HG03108 (cell line): ENCODE measurements around the gene TEX29.

Experiments
- ATAC-seq: cut with Tn5 transposase; IDR thresholded peaks from one replicate; pipeline ENCODE4 v1.9.1; 2021; ENCODE audit warnings: moderate library complexity; ENCODE audit not compliant: unreplicated experiment

The TEX29 gene

DNA sequence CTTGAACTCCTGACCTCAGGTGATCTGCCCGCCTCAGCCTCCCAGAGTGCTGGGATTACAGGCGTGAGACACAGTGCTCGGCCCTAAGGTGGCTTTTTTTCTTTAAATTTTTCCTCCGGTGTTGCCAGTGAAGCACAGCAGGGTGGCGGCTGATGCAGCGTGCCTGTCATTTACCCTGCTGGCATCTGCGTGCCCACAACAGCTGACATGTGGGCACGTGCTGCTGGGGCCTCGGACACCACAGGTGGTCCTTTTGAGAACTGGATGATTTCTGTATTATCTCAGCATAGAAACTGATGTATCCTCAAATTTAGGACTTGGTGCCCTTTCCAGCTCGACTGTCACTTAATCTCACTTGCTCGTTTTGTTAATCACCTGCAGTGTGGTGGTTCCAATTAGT lies 31.2 kb upstream of the TEX29 start:
- no peak for ATAC-seq

DNA sequence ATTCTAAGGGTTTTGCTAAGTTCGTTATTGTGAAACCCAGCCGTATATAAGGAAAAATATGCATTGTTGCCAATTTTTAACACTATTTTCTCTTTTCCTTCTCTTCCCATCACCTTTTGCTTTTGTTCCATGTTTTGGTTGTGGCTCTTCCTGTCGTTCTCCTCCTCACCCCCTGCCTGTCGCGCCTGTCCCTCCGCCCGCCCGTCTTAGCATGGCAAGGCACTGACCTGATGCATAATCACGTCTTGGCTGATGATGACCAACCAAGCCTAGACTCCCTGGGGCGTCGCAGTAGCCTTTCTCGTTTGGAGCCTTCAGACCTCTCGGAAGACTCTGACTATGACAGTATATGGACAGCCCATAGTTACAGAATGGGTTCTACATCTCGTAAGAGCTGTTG lies 28.5 kb upstream of the TEX29 start:
- ATAC-seq = no peak

DNA sequence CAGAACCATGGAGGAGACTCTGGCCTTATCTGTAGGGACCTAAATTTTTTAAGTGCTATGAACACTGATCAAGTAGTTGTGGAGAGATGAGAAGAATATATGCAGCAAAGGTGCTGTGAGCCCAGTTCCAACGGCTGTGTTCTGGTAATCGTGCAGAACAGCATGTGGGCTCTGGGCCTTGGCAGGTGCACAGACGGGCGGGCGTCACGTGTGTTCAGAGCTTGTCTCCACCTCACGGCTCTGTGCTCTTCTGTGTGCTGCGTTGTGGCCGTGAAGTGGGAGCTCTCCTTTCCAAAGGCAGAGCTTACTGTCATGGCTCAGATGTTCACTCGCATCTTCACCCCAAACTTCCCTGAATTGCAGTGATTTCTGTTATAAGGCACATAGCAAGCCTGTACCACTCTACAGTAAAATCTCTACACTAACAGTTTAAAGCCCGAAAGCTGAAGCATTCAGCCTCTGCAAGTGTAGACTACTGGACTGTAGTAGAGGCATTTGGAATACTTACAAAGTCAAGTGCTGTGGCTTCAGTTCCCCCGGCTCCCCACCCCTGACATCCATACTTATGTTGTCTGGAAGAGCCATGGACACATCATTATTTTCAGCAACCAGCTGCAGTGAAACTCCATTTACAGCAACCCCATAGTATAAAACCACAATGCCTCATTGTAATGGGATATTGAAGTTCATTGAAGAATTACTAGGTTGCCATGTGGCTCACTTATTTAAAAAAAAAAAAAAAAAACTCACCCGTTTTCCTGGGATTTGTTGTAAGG lies 27.5 kb upstream of the TEX29 start:
- ATAC-seq = no peak

DNA sequence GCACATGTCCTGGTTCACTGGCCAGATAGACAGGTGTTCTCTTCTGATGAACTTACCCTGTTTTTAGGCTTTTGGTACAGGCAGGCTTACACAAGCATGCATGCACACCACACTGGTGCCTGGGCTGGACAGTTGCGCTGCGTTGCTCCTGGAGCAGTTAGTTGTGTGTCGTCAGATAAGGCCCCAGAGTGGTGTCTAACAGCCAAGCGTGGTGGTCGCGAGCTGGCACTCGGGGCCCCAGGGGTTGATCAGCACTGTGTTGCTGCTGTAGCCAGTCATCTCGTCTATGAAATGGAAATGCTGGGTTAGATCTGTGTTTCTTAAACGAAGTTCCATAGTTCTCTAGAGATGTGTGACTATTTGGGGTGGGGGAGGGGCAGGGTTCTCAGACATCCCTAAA lies 24.6 kb upstream of the TEX29 start:
- ATAC-seq = no peak

GRCh38 chr13:111296417-111296816 lies 24.0 kb upstream of the TEX29 start:
- ATAC-seq = no peak

- ATAC-seq = no peak
Observed at GRCh38 chr13:111298214-111298975, 22.0 kb upstream of the TEX29 start.

GRCh38 chr13:111302045-111302726 lies 18.3 kb upstream of the TEX29 start:
- no peak for ATAC-seq

DNA sequence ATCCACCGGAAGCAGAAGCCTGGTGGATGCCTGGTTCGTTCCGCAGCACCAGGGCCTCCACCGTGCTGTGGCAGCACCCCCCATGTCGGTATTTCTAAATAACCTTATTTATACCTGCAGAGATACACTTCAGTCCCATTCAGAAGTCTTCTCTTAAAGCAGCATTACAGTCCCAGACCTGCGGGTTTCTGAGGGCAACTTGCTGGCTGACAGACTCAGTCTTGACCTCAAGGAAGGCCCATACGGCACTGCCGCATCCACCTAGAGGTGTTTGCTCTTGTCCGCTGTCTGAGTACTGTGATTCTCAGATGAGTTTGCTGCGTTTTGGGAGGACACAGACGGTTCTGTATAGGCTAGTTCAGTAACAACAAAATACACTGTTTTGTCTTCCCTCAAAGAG lies 16.9 kb upstream of the TEX29 start:
- ATAC-seq = no peak

DNA sequence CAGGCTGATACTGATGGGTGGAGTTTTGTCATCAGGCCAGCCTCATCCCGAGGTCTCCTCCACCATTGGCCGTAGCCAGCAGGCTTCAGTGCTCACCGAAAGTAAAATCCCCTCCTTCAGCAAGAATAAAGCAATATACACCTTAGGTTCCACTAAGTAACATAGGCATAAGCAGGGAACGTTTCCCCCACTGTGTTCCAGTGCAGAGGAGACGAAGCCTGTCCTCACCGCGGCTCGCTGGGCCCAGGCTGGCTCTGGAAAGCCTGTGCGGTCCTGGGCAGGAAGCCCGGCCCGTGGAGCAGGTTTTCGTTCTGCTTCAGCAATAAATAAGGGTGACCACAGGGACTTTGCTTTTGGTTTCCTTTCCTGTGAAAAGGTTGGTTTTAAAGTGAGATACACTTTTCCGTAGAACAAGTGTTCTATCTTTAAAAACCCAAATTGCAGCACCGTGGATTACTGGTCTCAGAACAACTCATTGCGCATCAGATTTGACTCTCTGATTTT lies 16.3 kb upstream of the TEX29 start:
- peak; percentile 91 for ATAC-seq

GRCh38 chr13:111304603-111305289 lies 15.7 kb upstream of the TEX29 start:
- no peak for ATAC-seq

DNA sequence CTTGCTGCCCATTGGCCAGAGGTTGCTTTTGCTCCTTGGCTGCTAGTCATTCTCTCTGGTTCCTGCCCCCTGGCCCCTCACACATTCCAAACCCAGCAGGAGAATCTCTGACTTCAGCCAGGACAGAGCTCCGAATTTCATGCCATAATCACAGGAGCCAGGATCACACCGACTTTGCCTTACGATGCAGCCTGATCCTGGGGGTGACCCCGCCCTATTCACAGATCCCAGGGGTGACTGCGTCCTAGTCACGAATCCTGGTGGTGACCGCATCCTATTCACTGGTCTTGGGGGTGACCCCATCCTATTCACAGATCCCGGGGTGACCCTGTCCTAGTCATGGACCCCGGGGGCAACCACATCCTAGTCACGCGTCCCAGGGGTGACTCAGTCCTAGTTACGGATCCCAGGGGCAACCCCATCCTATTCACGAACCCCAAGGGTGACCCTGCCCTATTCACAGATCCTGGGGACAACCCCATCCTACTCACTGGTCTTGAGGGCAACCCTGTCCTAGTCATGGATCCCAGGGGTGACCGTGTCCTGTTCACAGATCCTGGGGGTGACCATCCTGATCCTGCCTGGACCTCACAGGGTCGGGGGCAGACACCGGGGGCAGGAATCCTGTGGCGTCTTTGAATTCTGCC lies 7.4 kb upstream of the TEX29 start:
- ATAC-seq = no peak

GRCh38 chr13:111313911-111314425 lies 6.5 kb upstream of the TEX29 start:
- no peak for ATAC-seq

- no peak for ATAC-seq
Observed at GRCh38 chr13:111314852-111315251, 5.6 kb upstream of the TEX29 start.

GRCh38 chr13:111315347-111315995 lies 5.0 kb upstream of the TEX29 start:
- no peak for ATAC-seq

- no peak for ATAC-seq
Observed at GRCh38 chr13:111316161-111316730, 4.2 kb upstream of the TEX29 start.

DNA sequence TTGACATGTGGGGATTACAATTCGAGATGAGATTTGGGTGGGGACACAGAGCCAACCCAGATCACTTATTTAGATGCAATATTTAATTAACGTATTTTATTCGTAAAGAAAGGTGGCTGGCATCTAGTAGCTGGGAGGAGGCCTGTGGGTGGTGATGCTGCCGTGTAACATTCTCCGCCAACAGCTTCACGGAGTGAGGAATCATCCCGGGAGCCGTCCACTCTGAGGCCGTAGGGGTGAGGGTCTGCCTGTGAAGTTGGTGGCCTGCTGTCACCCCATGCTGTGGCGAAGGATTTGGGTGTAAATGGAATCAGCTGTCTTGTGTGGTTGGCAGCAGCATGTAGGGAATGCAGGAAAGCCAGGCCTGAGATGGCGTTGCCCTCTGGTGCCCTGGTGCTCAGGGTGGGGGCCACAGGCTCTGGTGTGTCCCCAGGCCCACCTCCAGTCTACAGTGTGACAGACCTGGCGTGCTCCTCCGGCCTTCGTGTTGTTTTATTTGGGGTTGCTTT lies 3.3 kb upstream of the TEX29 start:
- no peak for ATAC-seq

GRCh38 chr13:111317571-111318345 lies 2.7 kb upstream of the TEX29 start:
- ATAC-seq = no peak

DNA sequence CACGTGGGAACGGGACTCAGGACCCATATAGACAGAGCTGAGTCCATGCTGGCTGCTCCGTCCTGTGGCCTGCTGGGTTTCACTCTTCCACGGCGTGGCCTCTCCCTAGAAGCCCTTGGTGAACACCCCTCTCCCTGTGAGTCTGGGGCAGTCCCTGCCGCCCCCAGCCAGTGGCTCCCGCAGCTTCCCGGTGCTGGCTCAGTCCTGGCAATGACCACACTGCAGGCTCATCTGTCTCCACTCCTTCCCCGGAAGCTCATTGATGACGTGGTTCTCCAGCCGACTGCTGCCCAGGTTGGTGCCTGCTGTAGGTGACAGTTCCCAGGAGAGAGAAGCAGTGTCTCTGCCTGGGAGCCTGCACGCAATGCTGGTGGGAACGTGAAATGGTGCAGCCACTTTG lies 2.1 kb upstream of the TEX29 start:
- no peak for ATAC-seq

DNA sequence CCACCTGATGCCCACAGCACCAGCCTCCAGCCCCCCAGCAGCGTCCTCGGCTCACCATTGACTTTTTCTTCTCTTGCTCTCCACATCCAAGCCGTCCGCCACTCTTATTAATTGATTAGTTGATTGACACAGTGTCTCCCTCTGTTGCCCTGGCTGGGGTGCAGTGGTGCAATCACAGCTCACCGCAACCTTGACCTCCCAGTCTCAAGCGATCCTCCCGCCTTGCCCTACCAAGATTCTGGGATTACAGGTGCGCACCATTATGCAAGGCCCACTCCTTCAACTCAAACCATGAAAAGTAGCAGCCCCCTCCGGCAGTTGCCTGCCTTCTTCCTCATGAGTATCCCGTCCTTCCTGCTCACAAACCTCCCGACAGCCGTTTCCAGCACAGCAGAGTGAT lies 921 bp upstream of the TEX29 start:
- no peak for ATAC-seq
